Colonic mucosa (tissue), 4 donors: ENCODE results near the gene CLEC4M. TPM values are rescaled to one million over a fixed set of nuclear protein-coding genes. Genes with fewer than 3 reads are reported as not detected.

Source experiments
- DNase-seq: peaks from one replicate; pipeline ENCODE4 v3.0.0-alpha.2; 2020
- H3K27ac ChIP-seq: fragments of 200-600 bp; one replicate; pipeline ENCODE4 v1.8.0; 2021
- H3K27me3 ChIP-seq: fragments of 200-600 bp; one replicate; pipeline ENCODE4 v1.8.0; 2021
- H3K36me3 ChIP-seq: fragments of 200-600 bp; one replicate; pipeline ENCODE4 v1.8.0; 2021
- H3K4me1 ChIP-seq: fragments of 200-600 bp; one replicate; pipeline ENCODE4 v1.8.0; 2021; ENCODE audit warnings: mild to moderate bottlenecking
- H3K4me3 ChIP-seq: fragments of 200-600 bp; one replicate; pipeline ENCODE4 v1.8.0; 2021
- H3K9ac ChIP-seq, 2 donors: one replicate each; pipeline ENCODE4 v1.7.0; 2013; ENCODE audit warnings: control low read depth in 2 of 2, low read depth in 2 of 2, low read length in 2 of 2
- H3K9me3 ChIP-seq: fragments of 200-600 bp; one replicate; pipeline ENCODE4 v1.8.0; 2021
- intact Hi-C: fragments of 100-400 bp; cut with DNase I; formaldehyde crosslinking; loops from one replicate; pipeline ENCODE4 v1.14.1; 2022
- total RNA-seq, 2 donors: library from RNA; stranded (reverse); fragmentation: NEBNext Ultra II Directional in 1 of 2; extraction: Animal tissue kit (Norgen Biotek cat#: 25700) in 1 of 2; gene quantifications; one replicate each; pipeline ENCODE4 v1.2.1, GENCODE V29; 2021
- TF ChIP-seq, protein P1 (sequence below): fragments of 200-600 bp; IDR thresholded peaks from one replicate; pipeline ENCODE4 v1.8.0; 2022; ENCODE audit warnings: antibody characterized with exemption, mild to moderate bottlenecking
- donor health status: healthy.
- donor health status: DM: no; HTN: no; CAD: no.
- donor health status: DM: no; HTN: no; CAD: no.

CLEC4M gene
- total RNA-seq, 2 donors from 2014 or later: not detected

DNA sequence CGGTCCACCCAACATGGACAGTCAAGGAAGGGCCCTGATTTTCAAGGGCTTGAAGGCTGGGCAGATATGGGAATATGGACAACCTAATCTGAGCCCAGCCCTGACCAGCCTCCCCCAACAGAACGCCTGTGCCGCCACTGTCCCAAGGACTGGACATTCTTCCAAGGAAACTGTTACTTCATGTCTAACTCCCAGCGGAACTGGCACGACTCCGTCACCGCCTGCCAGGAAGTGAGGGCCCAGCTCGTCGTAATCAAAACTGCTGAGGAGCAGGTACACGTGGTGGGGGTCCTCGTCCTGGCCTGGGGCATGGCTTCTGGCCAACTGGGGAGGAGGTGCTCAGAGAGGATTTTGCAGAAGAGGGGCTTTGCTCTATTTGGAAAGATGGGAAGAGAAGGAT lies 3.5 kb downstream of the CLEC4M start:
- TF ChIP-seq, protein P1, sequence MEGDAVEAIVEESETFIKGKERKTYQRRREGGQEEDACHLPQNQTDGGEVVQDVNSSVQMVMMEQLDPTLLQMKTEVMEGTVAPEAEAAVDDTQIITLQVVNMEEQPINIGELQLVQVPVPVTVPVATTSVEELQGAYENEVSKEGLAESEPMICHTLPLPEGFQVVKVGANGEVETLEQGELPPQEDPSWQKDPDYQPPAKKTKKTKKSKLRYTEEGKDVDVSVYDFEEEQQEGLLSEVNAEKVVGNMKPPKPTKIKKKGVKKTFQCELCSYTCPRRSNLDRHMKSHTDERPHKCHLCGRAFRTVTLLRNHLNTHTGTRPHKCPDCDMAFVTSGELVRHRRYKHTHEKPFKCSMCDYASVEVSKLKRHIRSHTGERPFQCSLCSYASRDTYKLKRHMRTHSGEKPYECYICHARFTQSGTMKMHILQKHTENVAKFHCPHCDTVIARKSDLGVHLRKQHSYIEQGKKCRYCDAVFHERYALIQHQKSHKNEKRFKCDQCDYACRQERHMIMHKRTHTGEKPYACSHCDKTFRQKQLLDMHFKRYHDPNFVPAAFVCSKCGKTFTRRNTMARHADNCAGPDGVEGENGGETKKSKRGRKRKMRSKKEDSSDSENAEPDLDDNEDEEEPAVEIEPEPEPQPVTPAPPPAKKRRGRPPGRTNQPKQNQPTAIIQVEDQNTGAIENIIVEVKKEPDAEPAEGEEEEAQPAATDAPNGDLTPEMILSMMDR: no peak
- no peaks in the 10 kb centered on the region for H3K4me1 ChIP-seq
- H3K36me3 ChIP-seq: no peaks in the 10 kb centered on the region
- intact Hi-C loops: no loop called here
- H3K9ac ChIP-seq: no peak overlapping the region
- H3K9me3 ChIP-seq: no peaks in the 10 kb centered on the region
- H3K27ac ChIP-seq: no peak overlapping the region
- H3K27me3 ChIP-seq: no peaks in the 10 kb centered on the region
- H3K4me3 ChIP-seq: no peak overlapping the region
- DNase-seq: no peak

DNA sequence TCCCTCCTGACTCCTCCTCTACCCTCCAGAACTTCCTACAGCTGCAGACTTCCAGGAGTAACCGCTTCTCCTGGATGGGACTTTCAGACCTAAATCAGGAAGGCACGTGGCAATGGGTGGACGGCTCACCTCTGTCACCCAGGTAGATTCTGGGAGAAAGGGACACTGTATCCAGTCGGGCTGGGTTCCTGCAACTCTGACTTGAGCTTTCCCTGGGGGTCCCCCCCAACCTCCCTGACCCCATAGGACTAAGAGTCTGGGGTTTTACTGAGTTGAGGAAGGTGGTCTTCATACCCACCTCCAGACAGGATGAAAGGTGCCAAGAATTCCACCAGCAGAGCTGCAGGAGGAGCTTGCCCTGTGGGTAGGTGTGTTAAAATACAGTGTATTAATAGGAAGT lies 4.4 kb downstream of the CLEC4M start:
- Histone ChIP-seq H3K27ac (no peak overlapping the region), H3K9me3 (no peaks in the 10 kb centered on the region), H3K4me3 (no peak overlapping the region), H3K9ac (no peak overlapping the region), H3K27me3 (no peaks in the 10 kb centered on the region), H3K36me3 (no peaks in the 10 kb centered on the region), H3K4me1 (no peaks in the 10 kb centered on the region)
- DNase-seq: no peak
- intact Hi-C loops: no loop called here
- TF ChIP-seq, protein P1: no peak

DNA sequence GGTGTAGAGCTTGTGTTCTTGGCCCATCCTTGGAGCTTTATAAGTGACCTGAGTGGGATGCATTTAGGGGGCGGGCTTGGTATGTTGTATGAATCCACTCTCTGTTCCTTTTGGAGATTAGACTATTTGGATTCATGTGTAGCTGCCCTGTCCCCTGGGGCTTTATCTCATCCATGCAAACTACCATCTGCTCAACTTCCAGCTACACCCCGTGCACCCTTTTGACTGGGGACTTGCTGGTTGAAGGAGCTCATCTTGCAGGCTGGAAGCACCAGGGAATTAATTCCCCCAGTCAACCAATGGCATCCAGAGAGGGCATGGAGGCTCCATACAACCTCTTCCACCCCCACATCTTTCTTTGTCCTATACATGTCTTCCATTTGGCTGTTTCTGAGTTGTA lies 6.1 kb downstream of the CLEC4M start:
- H3K9ac ChIP-seq: no peak overlapping the region
- no peak overlapping the region for H3K4me3 ChIP-seq
- H3K36me3 ChIP-seq: no peaks in the 10 kb centered on the region
- H3K9me3 ChIP-seq: no peaks in the 10 kb centered on the region
- TF ChIP-seq, protein P1: no peak
- H3K27ac ChIP-seq: no peak overlapping the region
- intact Hi-C loops: no loop called here
- no peaks in the 10 kb centered on the region for H3K4me1 ChIP-seq
- no peak for DNase-seq
- H3K27me3 ChIP-seq: no peaks in the 10 kb centered on the region

DNA sequence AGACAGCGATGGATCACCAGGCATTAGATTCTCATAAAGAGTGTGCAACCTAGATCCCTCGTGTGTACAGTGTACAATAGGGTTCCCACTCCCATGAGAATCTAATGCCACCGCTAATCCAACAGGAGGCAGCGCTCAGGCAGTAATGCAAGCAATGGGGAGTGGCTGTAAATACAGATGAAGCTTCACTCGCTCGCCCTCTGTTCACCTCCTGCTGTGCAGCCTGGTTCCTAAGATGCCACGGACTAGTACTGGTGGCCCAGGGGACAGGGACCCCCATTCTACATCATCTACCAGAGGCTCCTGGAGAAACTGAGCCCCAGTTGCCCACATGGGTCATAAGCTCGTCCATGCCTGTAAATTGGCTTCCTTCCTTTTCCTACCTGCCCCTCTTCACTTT lies 8.0 kb downstream of the CLEC4M start:
- no peak overlapping the region for H3K27ac ChIP-seq
- no peaks in the 10 kb centered on the region for H3K36me3 ChIP-seq
- no peak overlapping the region for H3K9ac ChIP-seq
- intact Hi-C loops: no loop called here
- no peak for DNase-seq
- no peaks in the 10 kb centered on the region for H3K27me3 ChIP-seq
- H3K9me3 ChIP-seq: no peaks in the 10 kb centered on the region
- TF ChIP-seq, protein P1: no peak
- H3K4me3 ChIP-seq: no peak overlapping the region
- no peaks in the 10 kb centered on the region for H3K4me1 ChIP-seq

DNA sequence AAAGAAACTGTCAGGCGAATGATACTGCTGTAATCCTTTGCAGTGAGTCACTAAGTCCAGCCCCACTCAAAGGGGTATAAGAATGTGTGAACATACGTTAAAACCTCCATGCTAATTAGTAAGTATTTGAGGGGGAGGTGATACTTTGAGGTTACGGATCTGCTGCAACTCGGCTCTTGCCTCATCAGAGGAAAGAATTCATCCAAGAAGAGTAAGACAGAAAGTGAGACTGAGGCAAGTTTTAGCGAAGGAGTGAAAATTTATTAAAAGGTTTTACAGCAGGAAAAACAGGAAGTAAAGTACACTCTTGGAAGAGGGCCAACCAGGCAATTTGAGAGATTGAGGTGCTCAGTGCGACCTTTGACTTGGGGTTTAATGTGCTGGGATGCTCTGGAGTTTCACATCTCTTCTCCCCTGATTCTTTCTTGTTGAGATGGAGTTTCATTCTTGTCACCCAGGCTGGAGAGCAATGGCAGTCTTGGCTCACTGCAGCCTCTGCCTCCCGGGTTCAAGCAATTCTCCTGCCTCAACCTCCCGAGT lies 9.8 kb downstream of the CLEC4M start:
- TF ChIP-seq, protein P1: no peak
- DNase-seq: no peak
- intact Hi-C loops: no loop called here

More for the DNA sequence above, 9.8 kb downstream of the CLEC4M start:
- H3K4me1 ChIP-seq: no peaks in the 10 kb centered on the region
- H3K9ac ChIP-seq: no peak overlapping the region
- no peak overlapping the region for H3K4me3 ChIP-seq
- no peaks in the 10 kb centered on the region for H3K27me3 ChIP-seq
- H3K36me3 ChIP-seq: no peaks in the 10 kb centered on the region
- no peaks in the 10 kb centered on the region for H3K9me3 ChIP-seq
- H3K27ac ChIP-seq: no peak overlapping the region
